DMS153 (cell line): Measurements from ENCODE around the gene ASB4.
"Not testable (repeated sequence)": the region's sequence is repeated elsewhere in the genome, so short reads cannot be mapped to it uniquely, and the experiment has no call there.

Source experiments
- DNase-seq: peaks from one replicate; lab custom pipeline; 2025; lab: John Stamatoyannopoulos, UW

The ASB4 gene

GRCh38 chr7:95552010-95552926 lies 66.5 kb downstream of the ASB4 start:
- not testable (repeated sequence) for DNase-seq

DNA sequence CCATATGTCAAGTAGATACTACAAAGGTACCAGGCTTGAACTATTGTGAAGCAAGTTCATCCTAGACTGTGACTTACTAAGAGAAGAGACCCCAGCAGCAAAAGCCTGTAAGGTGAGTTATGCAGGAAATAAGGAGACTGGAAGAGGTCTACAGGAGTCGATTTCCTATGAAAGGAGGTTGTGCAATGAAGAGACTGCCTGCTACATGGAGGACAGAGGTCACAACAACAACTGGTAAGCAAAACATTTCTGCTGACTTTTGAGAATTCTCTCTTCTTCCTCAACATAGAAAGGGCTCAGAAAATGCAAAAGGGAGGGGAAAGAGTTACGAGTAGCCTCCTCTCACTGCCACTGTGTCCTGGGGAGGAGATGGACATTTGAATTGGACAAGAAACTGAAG lies 68.2 kb downstream of the ASB4 start:
- no peak for DNase-seq

GRCh38 chr7:95556777-95557176 lies 71.0 kb downstream of the ASB4 start:
- DNase-seq: no peak

- DNase-seq: no peak
Measured at GRCh38 chr7:95558864-95559263, 73.1 kb downstream of the ASB4 start.

DNA sequence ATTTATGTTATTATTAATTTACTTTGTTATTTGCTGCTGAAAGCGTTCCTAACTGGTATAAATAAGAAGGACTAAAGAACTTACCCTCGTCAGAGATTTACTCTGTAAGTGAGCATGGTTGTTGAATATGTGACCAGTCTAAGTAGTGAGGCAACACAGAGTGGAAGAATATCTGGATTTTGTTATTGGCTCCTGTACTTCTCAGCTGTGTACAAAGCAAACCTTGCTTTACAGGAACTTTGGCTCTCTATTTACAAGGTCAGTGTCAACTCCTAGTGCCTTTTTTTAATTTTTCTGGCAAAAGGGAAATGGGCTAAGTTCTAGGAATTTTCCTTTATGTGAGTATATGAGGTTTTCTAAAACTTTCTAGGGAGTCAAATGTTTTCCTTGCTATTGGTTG lies 74.9 kb downstream of the ASB4 start:
- no peak for DNase-seq

DNA sequence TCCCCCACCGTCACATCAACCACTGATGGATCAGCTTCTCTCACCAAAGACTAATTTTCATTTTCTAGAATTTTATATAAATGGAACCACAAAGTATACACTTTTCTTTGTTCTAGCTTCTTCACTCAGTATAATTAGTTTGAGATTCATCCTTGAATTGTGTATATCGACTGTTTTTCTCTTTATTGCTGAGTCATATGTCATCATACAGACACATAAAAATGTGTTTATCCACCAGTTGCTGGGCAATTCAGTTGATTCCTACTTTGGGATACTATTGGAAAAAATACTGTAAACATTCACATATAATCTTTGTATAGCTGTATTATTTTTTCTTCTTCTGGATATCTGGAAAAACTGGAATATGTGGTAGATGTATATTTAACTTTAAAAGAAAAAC lies 84.0 kb downstream of the ASB4 start:
- DNase-seq: no peak

DNA sequence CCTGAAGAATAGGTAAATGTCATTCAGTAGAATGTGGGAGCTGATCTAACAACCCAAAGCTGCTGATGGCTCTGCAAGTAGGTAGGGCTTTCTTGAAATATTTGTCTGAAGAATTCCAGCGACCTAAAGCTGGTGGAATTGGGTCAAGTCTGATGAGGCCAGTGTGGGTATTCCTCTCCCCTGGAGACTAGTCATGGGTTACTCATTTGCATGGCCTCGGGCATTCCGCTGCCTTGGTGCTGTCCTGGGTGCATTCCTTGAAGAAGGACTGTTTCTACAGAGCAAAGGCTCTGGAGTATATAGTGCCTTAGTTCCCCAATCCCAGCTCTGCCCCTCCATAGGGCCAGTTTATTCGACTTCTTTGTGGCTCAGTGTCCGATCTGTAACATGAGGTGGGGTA lies 91.4 kb downstream of the ASB4 start:
- DNase-seq: no peak

- DNase-seq: peak; percentile 92
Measured at GRCh38 chr7:95578299-95578855, 92.6 kb downstream of the ASB4 start.

DNA sequence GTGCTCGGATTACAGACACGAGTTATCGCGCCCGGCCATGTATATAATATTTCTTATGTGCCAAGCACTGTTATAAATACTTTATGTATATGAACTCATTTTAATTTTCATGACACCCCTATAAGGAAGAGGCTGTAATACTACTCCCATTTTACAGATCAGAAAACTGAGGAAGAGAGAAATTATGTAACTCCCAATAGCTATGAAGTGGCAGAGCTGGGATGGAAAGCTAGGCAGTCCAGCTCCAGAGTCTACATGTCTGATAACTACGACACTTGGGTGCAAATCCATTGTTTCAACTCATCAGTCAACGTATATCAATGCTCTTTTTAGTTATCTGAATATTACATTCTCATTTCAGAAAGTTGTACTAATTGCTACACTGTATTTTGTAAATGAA lies 93.6 kb downstream of the ASB4 start:
- DNase-seq: no peak

DNA sequence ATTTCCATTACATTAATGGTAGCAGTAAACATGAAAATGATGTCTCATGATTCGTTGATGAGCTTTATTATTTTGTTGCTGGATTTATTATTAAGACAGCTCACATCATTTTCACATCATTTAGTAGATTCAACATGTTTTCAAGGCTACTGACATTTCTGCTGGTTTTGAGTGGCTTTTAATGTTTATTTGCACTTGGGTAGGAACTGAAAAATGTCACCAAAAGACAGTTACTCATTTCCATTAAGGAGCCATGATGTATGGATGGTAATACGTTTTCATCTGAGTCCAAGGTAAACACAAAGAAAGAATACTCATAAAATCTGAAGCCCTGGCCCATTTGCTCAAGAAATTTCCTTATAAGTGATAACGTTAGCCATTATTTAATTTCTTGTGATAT lies 95.7 kb downstream of the ASB4 start:
- no peak for DNase-seq

- DNase-seq: no peak
Measured at GRCh38 chr7:95582578-95583293, 97.0 kb downstream of the ASB4 start.

- DNase-seq: no peak
Measured at GRCh38 chr7:95583834-95584621, 98.3 kb downstream of the ASB4 start.

DNA sequence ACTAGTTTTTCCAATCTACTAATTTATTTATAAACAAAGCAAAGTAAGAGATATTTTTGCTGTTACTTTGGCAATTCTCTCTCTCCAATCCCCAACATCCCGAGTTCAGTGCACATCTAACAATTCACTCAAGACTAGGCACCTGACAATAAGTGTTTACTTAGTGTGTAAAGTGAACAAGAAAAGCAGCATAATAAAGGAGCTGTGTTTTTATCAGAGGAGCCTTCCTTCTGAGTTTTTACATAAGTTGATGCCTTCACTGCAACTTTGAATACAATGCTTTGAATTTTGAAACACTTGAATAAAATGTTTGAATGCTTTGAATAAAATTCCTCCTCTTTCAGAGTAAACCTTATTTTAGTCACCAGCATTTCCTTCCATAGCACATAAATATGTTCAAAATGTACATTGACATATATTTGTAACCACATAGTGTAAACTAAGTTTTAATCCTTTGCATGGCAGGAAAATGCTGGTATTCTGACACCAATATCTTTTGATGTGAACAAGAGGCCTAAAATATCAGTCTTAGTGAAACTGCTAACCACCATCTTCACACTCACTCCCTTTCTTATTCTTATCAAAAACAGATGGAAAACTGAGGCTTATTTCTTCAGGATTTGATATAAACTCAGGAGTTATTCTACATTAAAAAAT lies 99.2 kb downstream of the ASB4 start:
- no peak for DNase-seq

DNA sequence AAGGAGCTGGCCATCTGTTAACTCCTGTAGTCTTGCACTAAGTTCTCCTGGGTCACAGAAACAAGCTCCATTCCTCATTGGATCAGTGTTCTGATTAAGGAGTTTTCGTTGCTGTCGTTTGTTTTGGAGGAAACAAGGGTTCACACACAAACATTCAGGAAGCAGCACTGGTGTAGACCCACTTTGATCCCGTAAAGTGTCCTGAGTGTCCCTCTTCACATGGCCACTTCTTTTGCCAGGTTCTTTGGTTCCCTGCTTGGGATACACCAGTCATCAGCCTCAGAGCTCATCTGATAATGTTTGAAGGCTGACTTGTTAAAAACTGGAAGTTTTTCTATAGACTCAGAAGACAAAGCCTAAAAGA lies 99.7 kb downstream of the ASB4 start:
- DNase-seq: no peak

- peak; percentile 58 for DNase-seq
Measured at GRCh38 chr7:95586951-95587301, 101.2 kb downstream of the ASB4 start.

GRCh38 chr7:95589031-95589430 lies 103.3 kb downstream of the ASB4 start:
- DNase-seq: no peak

- no peak for DNase-seq
Measured at GRCh38 chr7:95589766-95590165, 104.0 kb downstream of the ASB4 start.
